SU-DHL-6 (cell line): ENCODE measurements around the gene PRKAR2B.

Experiments
- CTCF ChIP-seq: fragments of 200-600 bp; sonication (generic); IDR thresholded peaks from one replicate; pipeline ENCODE4 v1.5.1; 2017; ENCODE audit warnings: antibody characterized with exemption, mild to moderate bottlenecking, low read length, moderate library complexity; ENCODE audit not compliant: insufficient read depth, poor library complexity, severe bottlenecking
- EZH2phosphoT487 ChIP-seq: fragments of 200-600 bp; sonication (generic), shearing (Covaris generic); conservative IDR thresholded peaks from 2 replicates; pipeline ENCODE4 v1.6.1; 2018; ENCODE audit warnings: mild to moderate bottlenecking, antibody characterized with exemption, low read length, moderate library complexity, mixed read lengths

DNA sequence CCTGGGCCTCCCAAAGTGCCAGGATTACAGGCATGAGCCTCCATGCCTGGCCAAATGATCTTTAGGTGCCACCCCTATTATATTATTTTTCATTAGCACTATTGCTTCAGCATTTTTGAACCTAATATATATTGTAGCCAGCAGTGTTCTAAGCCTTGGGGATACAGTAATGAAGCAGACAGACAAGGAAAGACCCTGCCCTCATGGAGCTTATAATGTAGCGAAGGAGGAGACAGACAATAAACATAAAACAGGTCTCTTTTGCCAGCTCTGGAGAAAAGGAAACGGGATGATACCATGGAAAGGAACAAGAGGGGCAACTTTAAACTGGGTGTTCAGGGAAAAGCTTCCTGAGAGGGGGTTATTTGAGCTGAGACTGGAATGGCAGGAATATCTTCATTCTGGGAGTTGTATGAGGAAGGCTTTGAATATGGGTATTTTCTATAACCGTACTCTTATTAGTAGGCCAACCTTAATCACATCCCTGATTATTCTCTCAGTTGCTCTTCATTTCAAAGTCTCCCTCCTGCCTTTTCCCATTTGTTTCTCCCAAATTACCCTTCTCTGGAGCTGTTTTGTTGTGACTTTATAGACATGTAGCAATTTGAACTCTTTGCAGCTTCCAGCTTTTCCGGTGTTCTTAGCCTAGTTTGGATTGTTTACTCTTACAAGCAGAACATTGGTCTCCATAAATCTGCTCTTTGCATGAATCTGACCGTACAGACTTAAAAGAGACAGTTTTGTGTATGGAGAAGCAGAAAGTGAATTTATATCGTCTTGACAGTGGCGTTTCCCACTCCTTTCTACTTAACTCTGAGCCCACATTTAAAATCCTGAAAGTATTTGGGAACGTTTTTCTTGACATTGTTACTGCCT lies 19.0 kb downstream of the PRKAR2B start:
- TF ChIP-seq CTCF: no peak
- TF ChIP-seq EZH2phosphoT487: no peak
